Stimulated activated CD4-positive, alpha-beta T cell treated with anti-CD3 and anti-CD28 coated beads, TNF-alpha, amount 100 ng/mL, for 48 hours (primary cell): ENCODE measurements around the gene SLC38A4.

Experiments used
- DNase-seq, 3 donors: peaks; one replicate each; pipeline ENCODE4 v3.0.0-alpha.2; 2020; ENCODE audit warnings: low read depth in 3 of 3

Gene SLC38A4

DNA sequence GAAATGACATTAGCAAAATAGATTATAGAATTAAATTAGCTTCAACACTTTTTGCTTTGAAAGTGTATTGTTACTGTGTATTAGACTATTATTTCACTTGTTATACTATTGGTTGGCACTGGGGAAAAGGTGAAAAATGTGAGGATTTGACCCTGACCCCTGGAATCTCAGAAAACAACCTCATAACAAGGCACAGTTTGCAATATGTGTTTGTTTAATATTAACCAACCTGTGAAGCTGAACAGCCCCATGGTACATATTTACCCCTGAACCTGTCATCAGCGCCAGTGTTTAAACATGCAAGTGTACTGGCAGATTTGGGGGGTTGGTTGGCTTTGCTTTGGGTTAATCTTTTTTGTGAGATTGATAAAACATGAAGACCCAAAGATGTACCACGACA is 11.7 kb downstream of the SLC38A4 start:
- no peak for DNase-seq

DNA sequence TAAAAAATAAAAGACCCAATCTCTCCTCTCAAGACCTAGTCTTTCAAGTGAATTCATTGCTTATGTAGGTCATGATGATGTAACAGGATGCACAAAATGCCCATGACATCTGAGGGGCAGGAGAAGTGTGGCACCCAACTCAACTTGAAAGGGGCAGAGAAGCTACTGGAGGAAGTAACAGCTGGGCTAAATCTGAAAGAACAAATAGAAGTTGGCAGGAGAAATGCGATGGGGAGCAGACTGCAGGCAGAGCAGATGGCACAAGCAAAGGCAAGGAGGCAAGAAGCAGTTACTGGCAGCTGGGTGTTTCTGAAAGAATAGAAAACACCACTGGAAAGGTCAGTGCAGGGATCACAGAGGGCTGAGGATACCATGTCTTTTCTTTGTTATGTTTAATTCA is 14.6 kb downstream of the SLC38A4 start:
- DNase-seq, result no peak

DNA sequence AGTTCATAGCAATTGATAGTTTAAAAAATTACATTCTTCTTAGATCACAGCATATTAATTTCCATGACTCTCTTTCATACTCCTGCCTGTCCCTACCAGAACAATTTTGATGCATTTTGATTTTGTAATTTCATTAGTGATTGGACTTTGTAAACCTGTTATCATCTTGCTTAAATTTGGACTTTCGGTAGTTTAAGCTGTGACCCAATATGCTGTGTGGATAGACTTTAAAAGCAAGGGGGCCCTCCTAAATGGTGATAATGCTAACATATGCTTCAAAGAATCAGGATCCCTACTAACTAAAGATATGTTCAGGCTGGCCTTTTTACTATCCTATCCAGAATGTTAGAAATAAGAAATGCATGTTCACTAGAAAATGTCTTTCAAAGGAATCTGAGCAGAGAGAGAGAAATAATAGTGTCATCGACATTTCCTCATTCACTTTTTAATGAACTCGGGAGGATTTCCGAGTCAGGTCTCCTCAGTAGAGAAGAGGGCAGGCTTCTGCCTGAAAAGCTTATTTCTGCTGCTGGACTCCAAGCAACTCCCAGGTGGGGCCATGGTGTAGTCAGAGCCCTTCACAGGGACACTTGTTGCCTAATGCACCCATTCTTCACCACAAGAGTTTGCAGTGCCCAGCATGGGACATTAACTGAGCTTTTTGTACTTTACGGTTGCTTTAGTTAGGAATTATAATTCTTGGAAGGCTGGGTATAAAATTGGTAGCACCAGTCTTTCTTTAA is 16.7 kb downstream of the SLC38A4 start:
- no peak for DNase-seq

GRCh38 chr12:46808317-46808716 is 17.5 kb downstream of the SLC38A4 start:
- no peak for DNase-seq

GRCh38 chr12:46804054-46804453 is 21.7 kb downstream of the SLC38A4 start:
- no peak for DNase-seq

GRCh38 chr12:46803517-46803916 is 22.3 kb downstream of the SLC38A4 start:
- no peak for DNase-seq

DNA sequence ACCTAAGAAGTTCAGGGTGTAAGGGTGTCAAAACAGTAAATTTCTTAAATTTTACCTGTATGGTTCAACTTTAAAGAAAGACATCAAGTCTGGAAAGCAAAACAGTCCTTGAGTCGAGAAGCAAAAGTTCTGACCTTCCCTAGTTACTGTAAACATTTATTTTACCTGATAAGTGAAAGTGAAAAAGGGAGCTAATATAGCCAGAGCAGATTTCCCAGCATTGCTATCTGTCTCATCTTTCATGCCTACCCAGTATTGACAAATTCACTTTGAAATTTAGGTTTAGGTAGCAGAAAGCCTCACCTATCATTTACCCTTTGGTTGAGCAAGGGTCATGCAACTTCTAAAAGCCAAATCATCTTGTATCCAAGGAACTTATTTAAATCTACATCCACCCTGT is 24.5 kb downstream of the SLC38A4 start:
- no peak for DNase-seq

- DNase-seq, result no peak
These were observed 25.6 kb downstream of the SLC38A4 start for GRCh38 chr12:46800160-46800559.

DNA sequence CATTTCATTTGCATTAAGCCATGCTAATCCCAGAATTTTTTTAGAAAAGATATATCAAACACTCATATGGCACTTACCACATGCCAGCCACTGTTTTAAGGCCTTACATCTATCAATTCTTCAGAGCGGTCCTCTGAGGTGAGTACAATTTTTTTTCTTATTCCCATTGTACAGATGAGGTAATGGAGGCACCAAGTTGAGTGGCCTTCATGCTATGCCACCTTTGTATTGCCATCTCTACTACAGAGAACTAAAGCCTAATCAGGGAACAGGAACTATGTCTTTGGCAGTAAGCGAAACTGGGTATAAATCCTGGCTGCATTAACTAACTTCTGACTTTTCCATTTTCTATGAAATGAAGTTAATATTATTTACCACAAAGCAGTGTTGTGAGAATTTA is 27.1 kb downstream of the SLC38A4 start:
- DNase-seq, result no peak

GRCh38 chr12:46798056-46798455 is 27.7 kb downstream of the SLC38A4 start:
- no peak for DNase-seq

- DNase-seq, result no peak
These were observed 29.8 kb downstream of the SLC38A4 start for GRCh38 chr12:46795988-46796387.

DNA sequence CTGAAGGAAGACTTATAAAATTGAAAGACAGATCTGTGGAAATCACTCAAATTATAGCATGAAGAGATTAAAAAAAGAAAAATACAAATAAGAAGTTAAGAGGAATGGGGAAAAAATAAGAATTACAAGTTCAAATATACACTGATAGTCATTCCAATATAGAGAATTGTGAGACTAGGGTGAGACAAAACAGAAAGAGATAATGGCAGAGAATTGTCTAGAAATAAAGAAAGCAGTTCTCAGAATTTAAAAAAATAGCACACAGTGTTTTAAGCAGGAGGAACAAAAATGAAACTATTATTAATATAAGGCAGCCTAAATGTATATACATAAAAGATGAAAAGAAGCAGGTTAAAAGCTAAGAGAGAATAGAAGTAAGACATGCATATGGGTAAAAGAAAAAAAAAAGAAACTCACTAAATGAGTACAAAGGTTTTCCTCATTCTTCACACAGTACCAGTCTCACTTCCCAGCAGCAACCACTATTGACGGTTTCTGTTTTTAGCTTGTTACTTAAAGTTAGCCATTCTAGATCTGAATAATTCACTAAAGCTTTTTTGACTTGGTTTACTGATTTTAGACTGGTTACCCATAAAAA is 31.1 kb downstream of the SLC38A4 start:
- DNase-seq, result no peak

GRCh38 chr12:46792925-46793324 is 32.9 kb downstream of the SLC38A4 start:
- DNase-seq, result no peak

DNA sequence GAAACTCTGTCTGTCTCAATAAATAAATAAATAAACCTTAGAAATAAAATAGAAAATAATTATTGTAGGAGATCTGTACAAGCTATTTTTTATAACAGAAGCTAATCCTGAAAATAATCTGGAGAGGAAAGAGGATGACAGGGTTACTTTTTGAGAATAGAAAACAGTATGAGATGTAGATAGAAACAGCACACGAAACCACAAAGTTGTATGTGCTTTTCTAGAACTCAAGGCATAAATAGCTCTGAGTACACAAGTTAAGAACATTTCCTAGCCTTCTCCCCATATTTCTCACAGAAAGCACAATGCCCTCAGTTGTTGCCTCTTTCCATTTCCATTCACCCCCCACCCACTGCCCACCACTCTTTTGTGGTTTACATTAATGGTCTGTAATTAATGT is 35.7 kb downstream of the SLC38A4 start:
- DNase-seq, result no peak

DNA sequence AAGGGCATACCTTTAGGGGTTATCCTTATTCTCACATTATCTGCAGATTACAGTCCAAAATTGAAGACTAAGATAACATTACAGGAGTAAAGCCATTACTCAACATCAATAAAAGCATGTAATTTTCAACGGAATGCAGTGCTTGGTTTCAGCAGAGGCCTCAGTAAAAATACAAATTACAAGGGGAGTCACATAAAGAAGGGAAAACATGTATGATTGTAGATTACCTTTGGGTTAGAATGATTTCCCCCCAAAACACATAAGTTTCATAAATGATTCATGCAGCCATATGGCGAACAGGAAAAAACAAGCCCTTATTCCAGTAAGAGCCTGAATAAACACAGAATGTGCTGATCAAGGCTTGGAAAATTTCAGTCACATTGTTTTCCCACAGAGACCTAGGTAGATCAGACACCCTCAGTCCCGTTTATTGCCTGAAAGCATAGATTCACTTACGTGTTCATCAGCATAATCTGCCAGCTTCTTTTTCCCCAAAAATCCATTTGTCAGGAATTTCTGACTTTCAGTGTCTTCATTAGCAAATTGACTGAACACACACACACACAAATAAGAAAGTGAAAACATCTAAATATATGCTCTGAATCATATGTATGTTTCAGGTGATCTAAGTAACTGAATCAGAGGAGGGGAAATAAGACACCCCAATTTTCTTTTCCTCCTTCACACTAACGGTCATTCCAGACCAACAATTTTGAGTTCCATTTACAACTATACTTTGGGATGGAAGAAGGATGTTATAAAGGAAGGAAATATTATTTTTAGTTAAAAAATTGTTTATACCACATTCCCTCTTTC is 37.5 kb downstream of the SLC38A4 start:
- DNase-seq, result no peak

GRCh38 chr12:46787496-46788055 is 38.2 kb downstream of the SLC38A4 start:
- DNase-seq, result no peak

DNA sequence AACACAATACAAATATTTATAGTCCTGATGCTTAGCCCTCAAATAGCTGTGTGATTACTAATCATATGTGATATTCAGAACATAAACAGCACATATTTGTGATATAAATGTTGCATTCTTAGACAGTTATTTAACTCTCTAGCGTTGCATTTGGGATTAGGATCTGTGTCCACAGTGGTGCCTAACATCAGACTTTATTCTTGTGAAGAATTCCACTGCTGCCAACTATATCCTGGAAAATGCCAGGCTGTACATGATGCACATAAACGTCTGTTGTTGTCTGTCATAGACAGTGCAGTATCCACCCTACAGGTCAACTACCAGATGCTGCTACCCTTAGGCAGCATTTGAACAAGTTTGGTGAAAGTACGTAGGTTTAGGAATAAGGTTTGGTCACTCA is 39.0 kb downstream of the SLC38A4 start:
- DNase-seq, result no peak

DNA sequence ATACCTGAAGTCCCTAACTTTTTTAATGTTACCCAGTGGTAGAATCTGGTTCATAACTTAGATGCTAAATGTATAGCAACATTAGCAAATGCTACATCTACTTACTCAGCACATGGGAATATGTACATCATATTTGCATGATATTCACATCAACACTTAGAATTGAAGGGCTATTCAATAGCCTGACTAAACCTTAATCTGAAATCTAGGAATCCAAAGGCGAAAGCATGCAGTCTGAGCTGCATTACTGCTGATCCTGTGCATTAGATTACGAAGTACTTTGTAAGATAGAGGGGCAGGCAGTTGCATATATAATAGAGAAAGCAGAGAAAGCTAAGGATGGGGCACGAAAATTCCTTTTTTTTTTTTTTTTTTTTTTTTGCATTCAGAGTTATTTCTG is 40.4 kb downstream of the SLC38A4 start:
- DNase-seq, result no peak

DNA sequence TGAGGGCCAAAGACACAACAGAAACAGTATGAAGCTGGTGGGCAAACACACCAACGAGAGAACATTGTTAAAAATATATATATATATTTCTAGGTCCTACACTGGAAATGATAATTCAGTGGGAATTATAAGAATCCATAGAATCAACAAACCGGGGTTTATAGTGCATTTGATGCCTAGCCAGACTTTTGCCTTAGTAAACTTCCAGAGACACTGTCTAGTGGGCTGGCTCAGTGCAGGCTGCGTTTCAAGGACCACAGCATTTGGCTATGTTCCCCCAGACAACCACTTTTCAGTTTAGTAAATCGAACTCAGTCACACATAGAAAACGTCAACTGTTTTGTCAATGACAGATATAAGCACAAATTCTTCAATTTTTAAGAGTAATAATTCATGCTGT is 41.9 kb downstream of the SLC38A4 start:
- DNase-seq, result no peak

- no peak for DNase-seq
These were observed 45.9 kb downstream of the SLC38A4 start for GRCh38 chr12:46779879-46780278.

GRCh38 chr12:46779063-46779462 is 46.7 kb downstream of the SLC38A4 start:
- no peak for DNase-seq

DNA sequence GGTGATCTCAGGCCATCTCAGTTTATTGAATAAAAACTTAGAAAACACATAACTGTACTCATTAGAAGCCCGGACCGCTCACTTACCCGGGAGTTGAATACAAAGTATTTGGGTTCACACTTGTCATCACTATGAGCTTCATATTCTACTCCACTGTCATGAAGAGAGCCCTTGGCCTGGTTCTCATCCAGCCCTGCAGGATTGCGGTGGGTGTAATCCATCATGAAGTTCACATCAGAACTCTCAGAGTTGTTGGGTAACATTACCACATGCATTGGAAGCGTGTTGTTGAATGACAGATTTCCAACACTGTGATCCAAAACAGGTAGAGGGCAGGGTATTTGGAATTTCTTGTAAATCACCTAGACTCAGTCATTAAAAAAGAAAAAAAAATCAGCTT is 47.4 kb downstream of the SLC38A4 start:
- DNase-seq, result no peak

DNA sequence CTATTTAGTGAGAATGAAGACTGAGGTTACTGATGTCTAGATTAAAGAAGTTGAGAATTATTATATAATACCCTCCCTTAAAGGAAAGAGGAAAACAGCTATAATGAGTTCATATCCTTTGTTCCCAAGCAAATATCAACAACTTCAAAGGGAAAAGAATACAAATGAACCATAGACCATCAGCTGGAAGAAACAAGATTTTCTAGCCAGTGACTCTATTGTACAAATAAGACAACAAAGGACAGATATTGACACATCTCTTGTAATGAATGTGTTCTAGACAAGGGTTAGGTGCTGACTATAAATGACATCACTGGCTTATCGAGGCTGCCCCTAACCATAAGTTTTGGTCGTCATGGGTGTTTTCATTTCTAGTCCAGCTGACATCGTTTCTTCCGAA is 48.2 kb downstream of the SLC38A4 start:
- DNase-seq, result no peak
